H1 (cell line): ENCODE data around the gene RNF5. TPM values are rescaled to one million over a fixed set of nuclear protein-coding genes. Genes with fewer than 3 reads are reported as not detected.

Source experiments
- BACH1 ChIP-seq: IDR thresholded peaks from 2 replicates; pipeline ENCODE4 v1.6.1; 2012; ENCODE audit warnings: low read length, improper control_type of control experiment
- BRCA1 ChIP-seq: IDR thresholded peaks from 2 replicates; pipeline ENCODE4 v1.6.1; 2012; ENCODE audit warnings: low read depth, low read length, improper control_type of control experiment
- E2F6 ChIP-seq: IDR thresholded peaks from 2 replicates; pipeline ENCODE4 v1.6.1; 2012; ENCODE audit warnings: inconsistent platforms
- EP300 ChIP-seq, 2 experiments: IDR thresholded peaks; 1 replicate in 1 of 2; 2 replicates in 1 of 2; pipeline ENCODE4 v1.6.1; 2011 to 2012; ENCODE audit warnings: low read depth in 2 of 2, low read length in 2 of 2, mild to moderate bottlenecking in 2 of 2, borderline replicate concordance in 1 of 2, inconsistent platforms in 1 of 2, moderate library complexity in 1 of 2
- NANOG ChIP-seq: IDR thresholded peaks from 2 replicates; pipeline ENCODE4 v1.6.1; 2011; ENCODE audit warnings: low read length, low read depth, mild to moderate bottlenecking, inconsistent platforms; ENCODE audit not compliant: insufficient read depth, poor library complexity, severe bottlenecking
- RNF2 ChIP-seq: fragments of 200-900, 300-1000 bp; sonication (generic); IDR thresholded peaks from 2 replicates; pipeline ENCODE4 v1.7.1; 2016; ENCODE audit warnings: borderline replicate concordance, low read depth, mild to moderate bottlenecking, antibody characterized with exemption, low read length; ENCODE audit not compliant: poor library complexity, severe bottlenecking; ENCODE audit errors: missing control alignments
- polyA plus RNA-seq, 7 experiments: library from polyadenylated mRNA; depleted of rRNA in 3 of 7; stranded (reverse) in 5 of 7; unstranded in 2 of 7; fragments of >200 nt in 5 of 7; fragments of 200-250 nt in 2 of 7; gene quantifications; 1 replicate in 5 of 7; 2 replicates in 1 of 7; 4 replicates in 1 of 7; pipeline versions ENCODE4 v1.2.1 to v1.2.3, GENCODE V29; 2011 to 2013; ENCODE audit warnings: missing spikeins in 2 of 7, mixed read lengths in 2 of 7
- total RNA-seq: library from RNA; stranded (reverse); fragmentation: NEBNext Ultra II Directional; extraction: Animal tissue kit (Norgen Biotek cat#: 25700); gene quantifications from 2 replicates; pipeline ENCODE4 v1.2.1, GENCODE V29; 2021

Gene RNF5
- total and polyA plus RNA-seq, 2 of the 8 experiments (the other 6 are each of a cell fraction or from before 2014, with no cell fraction given) = 90.0 to 158 TPM

DNA sequence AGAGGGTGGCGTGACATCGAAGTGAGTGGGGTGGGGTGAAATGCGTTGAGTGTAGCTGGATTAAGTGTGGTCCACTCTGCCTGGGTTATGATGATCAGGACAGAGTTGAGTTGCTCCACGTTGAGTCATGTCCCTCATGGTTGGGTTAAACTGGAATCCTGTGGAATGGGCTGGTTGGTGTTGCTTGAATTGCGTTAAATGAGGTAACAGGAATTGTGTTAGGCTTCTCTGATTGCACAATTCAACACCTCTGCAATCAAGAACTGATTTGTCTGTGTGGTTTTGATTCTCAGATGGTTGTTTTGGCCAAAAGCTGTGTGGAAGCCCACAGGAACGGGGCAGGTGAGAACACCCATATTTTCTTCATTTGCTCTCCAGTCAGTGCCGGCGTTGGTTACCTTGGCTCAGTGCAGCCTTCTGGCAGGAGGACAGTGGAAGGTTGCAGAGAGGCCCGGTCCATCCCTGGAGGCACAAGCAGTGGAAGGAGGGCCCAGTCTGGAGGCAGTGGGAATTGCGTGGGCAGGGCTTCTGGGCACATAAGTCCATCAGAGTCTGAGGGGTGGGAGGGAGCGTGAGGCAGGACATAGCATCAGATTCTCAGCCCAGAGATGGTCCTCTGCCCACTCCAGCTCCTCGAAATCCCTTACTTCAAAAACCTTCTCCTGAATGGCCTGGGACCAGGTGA is 34.0 kb downstream of the RNF5 start (continued):
- no peak for TF ChIP-seq E2F6
- no peak for TF ChIP-seq BACH1
- no peak for TF ChIP-seq RNF2
- no peak for TF ChIP-seq EP300 (IDR thresholded peaks at IDR 0.05; ENCODE audit: borderline replicate concordance in 1 of 2, low read depth in 2 of 2, low read length in 2 of 2)
- TF ChIP-seq NANOG = no peak
- no peak for TF ChIP-seq BRCA1
